ENCODE data around the gene INCENP.
"Not testable (repeated sequence)": the region's sequence is repeated elsewhere in the genome, so short reads cannot be mapped to it uniquely, and the experiment has no call there.

The INCENP gene

GRCh38 chr11:62123669-62124185 is at the start of gene INCENP:
Gene INCENP (plus strand): TSS chr11:62124011. CDS start chr11:62128162, 4,151 bp downstream.
- peak; percentile 97 for DNase-seq

GRCh38 chr11:62075438-62075837 is 48.4 kb upstream of the INCENP start:
- DNase-seq: no peak

GRCh38 chr11:62077132-62077531 is 46.7 kb upstream of the INCENP start:
- DNase-seq: no peak

- peak; percentile 34 for DNase-seq
These were observed 42.2 kb upstream of the INCENP start for GRCh38 chr11:62081378-62082291.

GRCh38 chr11:62082292-62082657 is 41.5 kb upstream of the INCENP start:
- no peak for DNase-seq

GRCh38 chr11:62084801-62085200 is 39.0 kb upstream of the INCENP start:
- DNase-seq: not testable (repeated sequence)

GRCh38 chr11:62087694-62088093 is 36.1 kb upstream of the INCENP start:
- DNase-seq: no peak

GRCh38 chr11:62088331-62088933 is 35.4 kb upstream of the INCENP start:
- DNase-seq: no peak

- DNase-seq: no peak
These were observed 20.7 kb upstream of the INCENP start for GRCh38 chr11:62103141-62103540.

- no peak for DNase-seq
These were observed 19.8 kb upstream of the INCENP start for GRCh38 chr11:62103986-62104385.

GRCh38 chr11:62104816-62105653 is 18.8 kb upstream of the INCENP start:
- no peak for DNase-seq

GRCh38 chr11:62105667-62106191 is 18.1 kb upstream of the INCENP start:
- DNase-seq: no peak

- peak; percentile 13 for DNase-seq
These were observed 15.6 kb upstream of the INCENP start for GRCh38 chr11:62108017-62108750.

GRCh38 chr11:62108971-62109404 is 14.8 kb upstream of the INCENP start:
- DNase-seq: no peak

- DNase-seq: no peak
These were observed 8.6 kb upstream of the INCENP start for GRCh38 chr11:62115085-62115694.

- DNase-seq: no peak
These were observed 7.4 kb upstream of the INCENP start for GRCh38 chr11:62116451-62116850.

- DNase-seq: no peak
These were observed 4.2 kb upstream of the INCENP start for GRCh38 chr11:62119569-62119968.

GRCh38 chr11:62120001-62120400 is 3.8 kb upstream of the INCENP start:
- DNase-seq: no peak

GRCh38 chr11:62120431-62120830 is 3.4 kb upstream of the INCENP start:
- no peak for DNase-seq

- DNase-seq: no peak
These were observed 1.7 kb upstream of the INCENP start for GRCh38 chr11:62122076-62122475.
